ENCODE measurements around the gene GGTLC1. TPM values are rescaled to one million over a fixed set of nuclear protein-coding genes. Genes with fewer than 3 reads are reported as not detected.

Gene GGTLC1
- total and polyA plus RNA-seq, 10 of the 15 experiments (the other 5 are each of a cell fraction or from before 2014, with no cell fraction given) = not detected

DNA sequence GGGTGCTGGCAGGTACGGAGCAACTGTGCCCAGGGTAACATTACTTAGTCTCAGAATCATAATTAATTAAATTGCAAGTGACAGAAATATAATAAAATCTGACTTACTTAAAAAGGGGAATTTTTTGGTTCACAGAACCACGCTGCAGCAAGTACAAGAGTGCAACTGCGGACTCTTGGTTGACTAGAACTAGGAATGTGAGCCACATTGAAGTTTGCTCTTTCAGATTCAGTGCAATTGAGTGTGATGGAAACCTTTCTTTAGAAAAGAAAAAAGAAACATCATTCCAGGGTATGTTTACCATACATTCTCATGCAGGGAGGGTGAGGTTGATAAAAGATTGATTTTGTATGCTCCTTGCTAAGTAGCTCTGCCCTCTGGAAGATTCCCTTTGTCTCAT, 45.0 kb upstream of the GGTLC1 start (continued):
- TF ChIP-seq CHD2 (IDR thresholded peaks at IDR 0.05; ENCODE audit: borderline replicate concordance, low read depth, low read length) = no peak
- TF ChIP-seq, protein P1, sequence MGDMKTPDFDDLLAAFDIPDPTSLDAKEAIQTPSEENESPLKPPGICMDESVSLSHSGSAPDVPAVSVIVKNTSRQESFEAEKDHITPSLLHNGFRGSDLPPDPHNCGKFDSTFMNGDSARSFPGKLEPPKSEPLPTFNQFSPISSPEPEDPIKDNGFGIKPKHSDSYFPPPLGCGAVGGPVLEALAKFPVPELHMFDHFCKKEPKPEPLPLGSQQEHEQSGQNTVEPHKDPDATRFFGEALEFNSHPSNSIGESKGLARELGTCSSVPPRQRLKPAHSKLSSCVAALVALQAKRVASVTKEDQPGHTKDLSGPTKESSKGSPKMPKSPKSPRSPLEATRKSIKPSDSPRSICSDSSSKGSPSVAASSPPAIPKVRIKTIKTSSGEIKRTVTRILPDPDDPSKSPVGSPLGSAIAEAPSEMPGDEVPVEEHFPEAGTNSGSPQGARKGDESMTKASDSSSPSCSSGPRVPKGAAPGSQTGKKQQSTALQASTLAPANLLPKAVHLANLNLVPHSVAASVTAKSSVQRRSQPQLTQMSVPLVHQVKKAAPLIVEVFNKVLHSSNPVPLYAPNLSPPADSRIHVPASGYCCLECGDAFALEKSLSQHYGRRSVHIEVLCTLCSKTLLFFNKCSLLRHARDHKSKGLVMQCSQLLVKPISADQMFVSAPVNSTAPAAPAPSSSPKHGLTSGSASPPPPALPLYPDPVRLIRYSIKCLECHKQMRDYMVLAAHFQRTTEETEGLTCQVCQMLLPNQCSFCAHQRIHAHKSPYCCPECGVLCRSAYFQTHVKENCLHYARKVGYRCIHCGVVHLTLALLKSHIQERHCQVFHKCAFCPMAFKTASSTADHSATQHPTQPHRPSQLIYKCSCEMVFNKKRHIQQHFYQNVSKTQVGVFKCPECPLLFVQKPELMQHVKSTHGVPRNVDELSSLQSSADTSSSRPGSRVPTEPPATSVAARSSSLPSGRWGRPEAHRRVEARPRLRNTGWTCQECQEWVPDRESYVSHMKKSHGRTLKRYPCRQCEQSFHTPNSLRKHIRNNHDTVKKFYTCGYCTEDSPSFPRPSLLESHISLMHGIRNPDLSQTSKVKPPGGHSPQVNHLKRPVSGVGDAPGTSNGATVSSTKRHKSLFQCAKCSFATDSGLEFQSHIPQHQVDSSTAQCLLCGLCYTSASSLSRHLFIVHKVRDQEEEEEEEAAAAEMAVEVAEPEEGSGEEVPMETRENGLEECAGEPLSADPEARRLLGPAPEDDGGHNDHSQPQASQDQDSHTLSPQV (IDR thresholded peaks at IDR 0.05) = no peak
- TF ChIP-seq, protein P2, sequence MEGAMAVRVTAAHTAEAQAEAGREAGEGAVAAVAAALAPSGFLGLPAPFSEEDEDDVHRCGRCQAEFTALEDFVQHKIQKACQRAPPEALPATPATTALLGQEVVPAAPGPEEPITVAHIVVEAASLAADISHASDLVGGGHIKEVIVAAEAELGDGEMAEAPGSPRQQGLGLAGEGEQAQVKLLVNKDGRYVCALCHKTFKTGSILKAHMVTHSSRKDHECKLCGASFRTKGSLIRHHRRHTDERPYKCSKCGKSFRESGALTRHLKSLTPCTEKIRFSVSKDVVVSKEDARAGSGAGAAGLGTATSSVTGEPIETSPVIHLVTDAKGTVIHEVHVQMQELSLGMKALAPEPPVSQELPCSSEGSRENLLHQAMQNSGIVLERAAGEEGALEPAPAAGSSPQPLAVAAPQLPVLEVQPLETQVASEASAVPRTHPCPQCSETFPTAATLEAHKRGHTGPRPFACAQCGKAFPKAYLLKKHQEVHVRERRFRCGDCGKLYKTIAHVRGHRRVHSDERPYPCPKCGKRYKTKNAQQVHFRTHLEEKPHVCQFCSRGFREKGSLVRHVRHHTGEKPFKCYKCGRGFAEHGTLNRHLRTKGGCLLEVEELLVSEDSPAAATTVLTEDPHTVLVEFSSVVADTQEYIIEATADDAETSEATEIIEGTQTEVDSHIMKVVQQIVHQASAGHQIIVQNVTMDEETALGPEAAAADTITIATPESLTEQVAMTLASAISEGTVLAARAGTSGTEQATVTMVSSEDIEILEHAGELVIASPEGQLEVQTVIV (IDR thresholded peaks at IDR 0.05; ENCODE audit: borderline replicate concordance, partially characterized antibody) = no peak

DNA sequence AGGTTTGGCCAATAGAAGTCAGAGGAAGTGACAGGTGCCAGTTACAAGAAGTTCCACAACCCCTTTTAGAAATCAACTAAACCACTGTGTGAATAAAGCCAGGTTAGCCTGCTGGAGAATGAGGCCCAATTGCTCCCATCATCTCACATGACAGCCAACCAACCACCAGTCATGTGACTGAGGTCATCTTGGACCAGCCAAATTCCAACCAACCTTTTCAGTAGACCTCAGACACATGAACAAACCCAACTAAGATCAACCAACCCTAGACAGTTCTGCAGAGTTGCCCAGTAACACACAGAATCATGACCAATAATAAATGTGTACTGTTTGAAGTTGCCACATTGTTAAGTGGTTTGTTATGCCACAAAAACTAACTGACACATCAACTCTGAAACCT, 44.6 kb upstream of the GGTLC1 start:
- no peaks in the 10 kb centered on the region for H4K20me1 ChIP-seq (ENCODE audit: control insufficient read depth, insufficient read depth)
- intact Hi-C loops (cut with micrococcal nuclease; ENCODE audit: unreplicated experiment) = no loop called here
- ATAC-seq = no peak
- SMC1A ChIA-PET (ENCODE audit: uncharacterized antibody, unreplicated experiment) = no interaction called here
- no peak for TF ChIP-seq ZBED1 (IDR thresholded peaks at IDR 0.05; ENCODE audit: borderline replicate concordance)
- no peak for TF ChIP-seq ZBTB33 (IDR thresholded peaks at IDR 0.05)
- TF ChIP-seq SMAD5 (IDR thresholded peaks at IDR 0.05; ENCODE audit: low read depth) = no peak
- TF ChIP-seq JUND (IDR thresholded peaks at IDR 0.05; ENCODE audit: low read depth, low read length) = no peak
- no peak for TF ChIP-seq E2F4 (IDR thresholded peaks at IDR 0.05; ENCODE audit: low read depth, low read length)
- no peak for TF ChIP-seq HDGF (IDR thresholded peaks at IDR 0.05)
- TF ChIP-seq ZNF622 (IDR thresholded peaks at IDR 0.05) = no peak
- TF ChIP-seq YBX1 (IDR thresholded peaks at IDR 0.05) = no peak
- no peak for TF ChIP-seq SMAD1 (IDR thresholded peaks at IDR 0.05; ENCODE audit: low read depth, partially characterized antibody)
- no peak for TF ChIP-seq ZNF24 (IDR thresholded peaks at IDR 0.05)
- no peak for TF ChIP-seq CHD4 (IDR thresholded peaks at IDR 0.05)
- TF ChIP-seq POLR2AphosphoS5 (IDR thresholded peaks at IDR 0.05; ENCODE audit: low read length) = no peak
- TF ChIP-seq FOS (IDR thresholded peaks at IDR 0.05; ENCODE audit: borderline replicate concordance, extremely low read depth, insufficient read length) = no peak
- no peak for DNase-seq (ENCODE audit: low read depth, low spot score)
- POLR2A ChIA-PET = no interaction called here
- no peak for FAIRE-seq
- no peak overlapping the region for H3K4me2 ChIP-seq (ENCODE audit: control insufficient read depth, insufficient read depth)
- no peak overlapping the region for H3K9ac ChIP-seq (ENCODE audit: control insufficient read depth, insufficient read depth, low read length)
- H3K27me3 ChIP-seq (replicated peaks in 1 of 2; ENCODE audit: control insufficient read depth in 2 of 2, insufficient read depth in 2 of 2, low read length in 1 of 2) = no peaks in the 10 kb centered on the region
- no peaks in the 10 kb centered on the region for H3K79me2 ChIP-seq (ENCODE audit: control insufficient read depth, insufficient read depth, low read length)
- H3K36me3 ChIP-seq (ENCODE audit: control insufficient read depth in 2 of 2, insufficient read depth in 2 of 2, low read length in 1 of 2) = no peaks in the 10 kb centered on the region
- H3K9me3 ChIP-seq (replicated peaks; ENCODE audit: control insufficient read depth, insufficient read depth, low read length) = no peaks in the 10 kb centered on the region
- no peaks in the 10 kb centered on the region for H3K4me1 ChIP-seq (ENCODE audit: control insufficient read depth, insufficient read depth, low read length)
- in situ Hi-C loops (cut with MboI) = no loop called here
- no TSS peak for BruUV-seq (replicated peaks)
- H3K4me3 ChIP-seq = no peak overlapping the region
- CTCF ChIA-PET = no interaction called here
- no peak overlapping the region for H3K27ac ChIP-seq (ENCODE audit: control insufficient read depth, insufficient read depth)
- H2AFZ ChIP-seq (ENCODE audit: control insufficient read depth, low read depth, low read length) = no peak overlapping the region
- RAD21 ChIA-PET (ENCODE audit: unreplicated experiment) = no interaction called here

All from GM12878 (cell line).